NCI-H748 treated with DMSO at 0.1 percent for 48 hours (cell line): ENCODE results near the gene CPEB4.

Experiments
- DNase-seq: peaks from one replicate; lab custom pipeline; 2025; lab: John Stamatoyannopoulos, UW

CPEB4 gene

DNA sequence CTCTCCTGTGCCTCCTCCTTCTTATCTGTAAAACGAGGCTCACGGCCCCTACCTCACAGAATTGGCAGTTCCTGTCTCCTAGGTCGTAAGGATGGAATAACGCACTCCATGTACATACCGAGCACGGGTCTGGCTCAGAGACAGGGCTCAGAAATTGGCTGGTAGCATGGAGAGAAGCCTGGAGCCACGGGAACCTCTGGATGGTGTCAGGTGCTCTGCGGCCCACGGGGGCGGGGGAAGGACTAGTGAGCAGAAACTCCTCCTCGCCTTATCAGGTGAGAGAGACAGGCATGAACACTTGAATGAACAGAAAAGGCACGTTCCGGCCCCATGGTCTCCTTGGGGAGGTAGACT lies 85.4 kb downstream of the CPEB4 start:
- DNase-seq: no peak

DNA sequence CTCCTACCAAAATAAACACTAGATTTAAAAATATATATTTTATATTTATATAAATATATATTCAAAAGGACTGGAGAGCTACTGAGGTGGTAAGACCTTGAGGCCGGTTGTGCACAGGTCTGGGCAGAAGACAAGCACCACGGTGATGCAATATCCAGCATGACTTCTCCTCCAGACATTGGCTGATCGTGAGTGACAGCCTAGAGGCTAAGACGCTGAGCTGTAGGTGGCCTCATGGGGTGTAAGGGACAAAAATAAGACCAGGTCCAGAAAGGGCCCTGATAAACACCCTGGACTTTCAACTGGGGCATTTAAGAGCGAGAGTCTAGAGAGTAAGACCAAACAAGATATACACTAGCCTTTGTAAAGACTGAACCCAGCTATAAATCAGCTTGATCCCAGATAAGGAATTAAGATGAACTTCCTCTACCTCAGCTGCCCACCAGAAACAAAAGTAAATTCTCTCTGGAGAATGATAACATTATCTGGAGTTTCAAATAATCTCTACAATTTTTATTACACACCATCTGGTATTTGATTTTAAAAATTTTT lies 86.6 kb downstream of the CPEB4 start:
- DNase-seq: no peak

DNA sequence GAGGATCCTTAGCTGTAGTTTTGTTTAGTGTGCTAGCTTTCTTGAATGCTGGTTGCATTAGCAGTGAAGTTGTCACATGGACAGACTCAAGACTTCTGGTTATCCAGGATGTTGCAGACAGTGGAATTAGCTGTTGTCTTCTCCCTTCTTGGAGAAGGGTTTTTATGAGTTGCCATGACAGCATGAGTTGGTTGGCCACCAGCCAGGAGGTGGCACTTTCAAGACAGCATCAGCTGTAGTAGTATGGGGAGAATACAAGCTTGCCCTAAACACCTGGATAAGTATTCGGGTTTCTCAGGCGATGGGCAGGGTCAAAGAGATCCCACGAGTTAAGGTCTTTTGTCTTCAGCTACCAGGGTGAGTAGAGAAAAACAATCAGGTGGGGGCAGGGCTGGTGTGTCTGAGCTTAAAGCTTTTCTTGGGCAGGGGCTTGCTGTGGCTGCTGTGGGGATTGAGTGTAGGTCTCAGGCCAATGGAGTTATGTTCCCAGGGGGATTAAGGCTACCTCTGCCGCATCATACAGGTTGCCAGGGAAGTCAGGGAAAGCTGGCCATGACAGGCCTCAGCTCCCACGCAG lies 93.1 kb downstream of the CPEB4 start:
- no peak for DNase-seq

DNA sequence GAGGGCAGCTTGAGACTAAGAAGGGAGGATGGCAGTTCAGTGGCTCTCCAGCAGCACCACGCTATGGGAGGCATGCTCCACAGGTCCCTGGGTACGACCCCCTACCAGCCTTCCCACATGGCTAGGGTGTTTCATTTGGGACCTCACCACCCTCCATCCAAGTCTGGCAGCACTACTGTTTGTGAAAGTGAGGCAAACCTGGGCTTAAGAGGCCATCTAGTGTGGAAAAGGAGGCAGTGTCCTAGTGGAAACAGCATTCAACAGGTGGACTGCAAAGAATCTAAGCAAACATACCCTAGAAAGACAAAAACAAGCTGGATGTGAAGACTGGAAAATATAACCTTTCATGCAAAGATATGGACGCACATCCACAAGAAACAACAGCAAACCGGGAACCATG lies 96.1 kb downstream of the CPEB4 start:
- DNase-seq: no peak

DNA sequence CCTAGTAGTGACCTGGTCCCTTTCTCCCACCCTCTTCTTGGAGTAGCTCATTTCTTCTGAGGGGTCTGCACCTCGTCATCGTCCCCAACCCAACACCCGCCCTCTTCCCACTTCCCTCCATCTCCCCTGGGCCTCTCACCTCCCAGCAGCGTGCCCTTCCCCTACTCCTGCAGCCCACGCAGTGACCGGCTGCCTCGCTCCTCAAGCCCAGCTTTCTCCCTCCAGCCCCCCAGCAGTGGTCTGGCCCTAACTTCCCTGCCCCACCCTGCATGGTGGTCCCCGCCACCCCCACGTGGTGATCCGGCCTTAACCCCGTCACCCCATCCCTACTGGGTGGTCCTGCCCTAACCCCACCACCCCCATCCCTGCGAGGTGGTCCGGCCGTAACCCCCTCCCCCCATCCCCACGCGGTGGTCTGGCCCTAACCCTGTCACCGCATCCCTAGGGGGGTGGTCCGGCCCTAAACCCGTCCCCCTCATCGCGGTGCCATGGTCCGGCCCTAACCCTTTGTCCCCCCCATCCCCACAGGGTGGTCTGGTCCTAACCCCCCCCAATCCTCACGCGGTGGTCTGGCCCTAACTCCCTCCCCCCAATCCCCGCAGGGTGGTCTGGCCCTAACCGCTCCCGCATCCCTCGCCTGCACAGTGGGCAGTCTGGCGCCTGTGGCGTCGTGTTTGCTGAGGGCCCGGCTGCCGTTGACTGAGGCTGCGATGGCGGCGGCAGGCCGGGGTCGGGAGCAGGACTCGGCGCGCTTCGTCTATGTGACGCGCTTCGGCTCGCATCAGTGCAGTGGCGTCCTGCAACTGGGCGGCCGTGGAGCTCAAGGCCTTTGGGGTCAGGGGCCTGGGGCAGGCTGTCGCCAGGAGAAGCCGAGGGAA lies 100.6 kb downstream of the CPEB4 start, which contains the start of gene C5orf47:
C5orf47 (plus strand) TSS at position 617 of the 878 bp plus-strand sequence; CDS start at position 711, 94 bp downstream.
- no peak for DNase-seq

DNA sequence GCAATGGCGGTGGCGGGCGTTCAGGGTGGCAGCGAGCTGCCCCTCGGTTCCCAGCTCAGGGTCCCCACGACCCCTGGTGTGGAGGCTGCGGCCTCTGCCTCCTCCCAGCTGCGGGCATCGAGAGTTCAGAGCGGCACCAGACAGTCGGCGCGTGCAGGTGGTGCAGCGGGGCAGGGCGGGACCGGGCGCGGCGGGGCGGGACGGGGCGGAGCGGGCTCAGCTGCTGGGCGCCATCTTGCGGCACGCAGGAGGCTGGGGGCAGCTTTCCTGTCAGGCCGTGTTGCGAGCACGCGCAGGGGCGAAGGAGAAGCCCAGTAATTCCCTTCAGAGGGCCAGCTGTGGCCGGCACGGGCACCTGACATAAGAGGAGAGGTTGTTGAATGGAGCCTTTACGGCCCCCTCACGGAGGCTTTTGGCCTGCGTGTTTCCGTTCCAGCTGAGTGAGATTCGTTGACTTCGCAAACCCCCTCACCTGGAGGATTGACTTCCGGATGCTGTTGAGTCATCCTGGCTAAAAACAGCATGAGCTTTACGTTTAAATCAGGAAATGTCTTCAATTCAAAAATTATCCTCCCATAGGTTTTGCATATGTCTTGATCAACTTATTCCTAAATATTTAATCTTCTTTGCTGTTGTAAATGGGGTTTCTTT lies 101.4 kb downstream of the CPEB4 start:
- no peak for DNase-seq

DNA sequence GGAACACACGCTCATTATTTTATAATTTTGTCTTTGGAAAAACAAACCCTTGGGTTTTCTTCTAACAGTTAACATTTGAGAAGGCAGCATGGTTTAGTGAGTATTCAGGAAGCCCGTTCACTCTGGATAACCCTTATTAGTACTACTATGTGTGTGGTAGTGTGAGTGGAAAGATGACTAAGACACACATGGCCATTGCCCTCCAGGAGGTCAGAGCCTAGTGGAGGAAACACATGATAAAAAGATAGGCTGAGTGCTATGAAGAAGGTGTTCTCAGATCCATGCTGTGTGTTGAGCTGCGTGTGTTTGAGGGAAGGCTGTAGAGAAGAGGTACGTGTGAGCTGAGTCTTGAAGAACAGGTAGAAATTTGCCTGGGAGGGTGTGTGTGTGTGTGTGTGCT lies 109.2 kb downstream of the CPEB4 start:
- no peak for DNase-seq

DNA sequence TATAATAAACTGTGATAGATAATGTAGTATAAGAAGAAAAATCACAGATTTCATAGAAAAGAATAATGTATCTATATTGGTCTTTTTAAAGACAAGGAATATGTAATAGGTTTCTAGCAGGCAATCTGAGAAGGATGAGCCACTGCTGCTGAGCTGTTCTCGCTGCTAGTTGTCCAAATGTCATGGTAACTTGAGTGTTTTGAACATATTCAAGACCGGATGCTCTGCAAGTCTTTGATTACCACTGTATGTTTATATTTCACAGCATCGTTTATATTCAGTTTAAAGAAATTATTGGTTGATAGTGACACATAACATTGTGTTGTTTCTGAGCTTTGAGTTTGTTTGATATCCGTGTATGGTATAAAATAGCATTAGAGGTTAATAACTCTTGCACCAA lies 110.4 kb downstream of the CPEB4 start:
- no peak for DNase-seq

DNA sequence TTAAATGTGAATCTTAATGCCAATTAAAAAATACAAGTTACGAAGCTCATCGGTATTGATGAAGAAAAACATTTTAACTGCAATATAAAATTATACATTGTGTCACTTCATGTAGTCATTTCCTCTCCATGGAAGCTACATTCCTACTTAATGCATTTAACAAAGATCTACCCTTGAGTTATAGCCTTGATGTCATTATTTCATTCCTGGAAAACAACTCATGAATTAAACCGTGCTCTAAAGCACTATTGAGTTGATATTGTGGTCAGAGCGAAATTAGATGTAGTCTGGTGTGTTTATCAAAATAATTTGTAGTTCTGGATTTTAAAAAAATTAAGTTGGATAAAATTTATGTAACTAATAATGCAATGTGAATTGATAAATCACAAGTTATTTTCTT lies 111.9 kb downstream of the CPEB4 start:
- DNase-seq: no peak

DNA sequence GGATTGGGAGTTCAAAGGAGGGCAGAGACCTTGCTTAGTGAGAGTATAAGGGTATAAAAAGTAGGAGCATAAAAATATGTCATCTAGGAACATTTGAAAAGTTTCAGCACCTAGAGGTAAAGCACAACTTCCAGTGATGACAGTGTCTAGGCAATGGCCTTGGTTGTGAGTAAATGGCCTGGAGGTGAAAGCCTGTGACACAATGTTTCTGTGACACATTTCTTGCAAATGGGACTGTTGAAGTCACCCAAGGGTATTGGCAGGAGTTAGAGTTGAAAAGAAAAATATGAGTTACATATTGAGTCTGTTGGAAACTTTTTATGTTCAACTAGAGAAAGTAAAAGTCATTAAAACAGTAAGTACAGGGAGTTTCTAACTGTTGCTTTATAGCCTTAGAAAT lies 115.6 kb downstream of the CPEB4 start:
- DNase-seq: no peak

DNA sequence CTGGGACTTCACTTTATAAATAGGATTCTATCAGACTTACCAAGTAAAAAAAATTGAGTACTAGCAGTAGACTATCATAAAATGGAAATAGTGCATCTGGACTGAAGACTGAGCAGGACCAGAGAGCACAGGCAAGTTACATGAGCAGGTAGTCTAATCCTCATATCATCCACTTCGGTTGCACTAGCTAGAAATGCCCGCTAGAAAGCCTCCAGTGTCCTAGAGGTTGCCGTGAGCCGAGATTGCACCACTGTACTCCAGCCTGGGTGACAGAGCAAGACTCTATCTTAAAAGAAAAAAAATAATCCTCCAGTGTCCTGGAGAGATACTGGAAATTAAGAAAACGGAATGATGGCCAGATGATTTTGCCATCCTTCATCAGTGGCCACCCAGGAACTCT lies 120.8 kb downstream of the CPEB4 start:
- no peak for DNase-seq

DNA sequence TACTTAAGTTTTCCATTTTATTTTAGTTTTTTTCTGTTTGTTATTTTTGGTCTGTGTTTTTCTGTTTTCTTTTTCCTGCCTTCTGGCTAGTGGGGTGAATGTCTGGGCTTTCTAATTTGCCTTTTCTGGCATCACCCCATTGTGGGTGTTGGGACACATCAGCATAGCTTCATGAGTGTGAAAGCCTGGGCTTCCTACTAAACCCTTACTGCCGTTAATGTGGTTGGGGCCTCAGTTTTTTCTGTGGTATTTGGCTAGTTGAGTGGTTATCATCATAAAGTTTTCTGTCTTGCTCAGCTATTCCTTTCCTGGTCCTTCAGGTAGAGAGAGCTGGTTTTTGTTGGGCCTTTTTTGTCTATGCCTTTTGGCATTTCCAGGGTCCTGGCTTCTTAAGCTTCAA lies 122.2 kb downstream of the CPEB4 start:
- no peak for DNase-seq

DNA sequence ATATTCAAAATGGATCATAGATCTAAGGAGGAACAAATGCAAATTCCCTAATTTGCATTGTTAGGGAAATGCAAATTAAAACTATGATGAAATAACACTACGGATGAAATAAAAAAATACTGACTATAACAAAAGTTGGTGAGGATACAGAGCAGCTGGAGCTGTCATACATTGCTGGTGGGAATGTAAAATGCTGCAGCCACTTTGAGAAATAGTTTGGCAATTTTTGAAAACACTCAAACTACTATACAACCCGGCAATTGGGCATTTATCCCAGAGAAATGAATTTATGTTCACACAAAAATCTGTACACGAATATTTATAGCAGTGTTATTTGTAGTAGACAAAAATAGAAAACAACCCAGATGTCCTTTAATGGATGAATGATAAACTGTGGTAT lies 123.3 kb downstream of the CPEB4 start:
- DNase-seq: no peak
